ENCODE data around the gene NOTUM.
"Not testable (repeated sequence)": the region's sequence is repeated elsewhere in the genome, so short reads cannot be mapped to it uniquely, and the experiment has no call there.

Gene NOTUM

DNA sequence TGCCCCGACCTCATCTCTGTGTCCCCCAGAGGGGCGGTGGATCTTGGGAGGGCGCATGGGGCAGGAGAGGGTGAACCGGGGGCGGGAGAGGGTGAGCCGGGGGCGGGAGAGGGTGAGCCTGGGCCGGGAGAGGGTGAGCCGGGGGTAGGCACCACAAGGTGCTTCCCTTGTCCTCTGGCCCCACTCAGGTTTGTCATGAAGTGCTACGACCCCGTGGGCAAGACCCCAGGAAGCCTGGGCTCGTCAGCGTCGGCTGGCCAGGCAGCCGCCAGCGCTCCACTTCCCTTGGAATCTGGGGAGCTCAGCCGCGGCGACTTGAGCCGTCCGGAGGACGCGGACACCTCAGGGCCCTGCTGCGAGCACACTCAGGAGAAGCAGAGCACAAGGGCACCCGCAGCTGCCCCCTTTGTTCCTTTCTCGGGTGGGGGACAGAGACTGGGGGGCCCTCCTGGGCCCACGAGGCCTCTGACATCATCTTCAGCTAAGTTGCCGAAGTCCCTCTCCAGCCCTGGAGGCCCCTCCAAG is 35.3 kb upstream of the NOTUM start:
- no peak for DNase-seq

DNA sequence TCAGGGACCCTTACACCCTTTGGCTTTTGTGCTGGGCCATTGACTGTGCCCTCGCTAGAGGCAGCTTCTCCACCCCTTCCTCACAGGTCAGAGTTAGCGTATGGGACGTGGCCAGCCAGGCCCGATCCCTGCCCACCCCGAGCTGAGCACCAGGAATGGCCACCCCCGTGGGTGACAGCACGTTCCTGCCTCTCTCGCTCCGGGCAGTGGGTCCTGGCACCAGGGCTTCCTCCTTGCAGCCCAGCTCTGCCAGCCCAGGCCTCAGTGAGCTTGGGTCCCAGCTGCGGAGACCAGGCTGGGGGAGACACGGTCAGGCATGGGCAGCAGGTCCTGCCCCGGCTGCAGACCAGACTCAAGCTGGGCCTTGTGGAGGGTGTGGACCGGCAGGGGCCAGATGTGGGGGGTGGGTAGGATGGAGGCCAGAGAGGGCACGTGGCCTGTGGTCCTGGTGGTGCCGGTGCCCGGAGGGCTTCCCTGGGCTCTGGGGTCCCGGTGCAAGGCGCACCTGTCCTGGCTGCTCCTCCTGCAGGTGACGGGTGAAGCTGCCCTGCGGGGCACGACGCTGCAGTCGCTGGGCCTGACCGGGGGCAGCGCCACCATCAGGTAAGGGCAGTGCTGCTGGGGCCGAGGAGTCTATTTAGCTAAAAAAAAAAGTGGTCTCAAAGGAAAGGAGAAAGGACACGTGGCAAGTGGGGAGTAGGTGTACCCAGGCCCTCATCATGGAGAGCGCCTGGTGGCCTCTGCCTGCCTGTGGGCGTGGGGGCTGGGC is 34.7 kb upstream of the NOTUM start:
- DNase-seq, result no peak

DNA sequence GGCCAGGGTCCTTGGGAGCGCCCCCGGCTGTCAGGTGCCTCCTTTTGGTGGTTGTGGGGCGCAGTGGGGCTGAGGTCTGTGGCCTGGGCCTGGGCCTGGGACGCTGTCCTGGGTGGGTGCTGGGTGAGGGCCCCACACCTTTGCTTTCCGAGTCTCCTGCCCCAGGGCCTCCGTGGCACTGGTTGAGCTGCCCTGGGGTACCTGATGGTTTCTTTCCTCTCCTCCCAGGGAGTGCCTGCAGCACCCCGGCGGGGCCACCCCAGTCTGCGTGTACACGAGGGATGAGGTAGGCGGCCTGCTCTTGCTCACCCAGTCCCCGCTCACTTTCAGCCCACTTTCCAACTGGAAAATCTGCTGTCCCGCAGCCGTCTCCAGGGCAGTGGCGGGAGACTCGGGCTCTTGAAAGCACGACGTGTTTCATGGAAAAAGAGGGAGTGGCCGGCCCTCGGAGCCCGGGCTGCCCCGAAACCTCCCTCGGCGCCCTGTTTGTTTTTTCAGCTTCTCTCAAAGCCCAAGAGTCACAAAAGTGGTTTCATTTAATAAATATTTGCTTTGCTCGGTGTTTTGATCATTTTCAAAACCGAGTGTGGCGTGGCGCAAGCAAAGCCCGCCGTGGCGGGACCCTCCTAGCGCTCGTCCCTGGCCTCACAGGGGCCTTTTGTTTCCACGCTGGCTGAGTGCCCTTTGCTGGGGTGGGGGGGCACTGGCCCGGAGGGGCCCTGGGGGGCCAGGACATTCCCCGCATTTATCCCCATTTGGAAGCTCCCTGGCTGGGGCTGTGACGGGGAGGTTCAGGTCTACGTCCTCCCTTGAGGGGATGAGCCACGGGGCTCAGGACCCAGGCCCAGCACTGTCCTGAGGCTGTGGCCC is 33.8 kb upstream of the NOTUM start:
- DNase-seq, result no peak

DNA sequence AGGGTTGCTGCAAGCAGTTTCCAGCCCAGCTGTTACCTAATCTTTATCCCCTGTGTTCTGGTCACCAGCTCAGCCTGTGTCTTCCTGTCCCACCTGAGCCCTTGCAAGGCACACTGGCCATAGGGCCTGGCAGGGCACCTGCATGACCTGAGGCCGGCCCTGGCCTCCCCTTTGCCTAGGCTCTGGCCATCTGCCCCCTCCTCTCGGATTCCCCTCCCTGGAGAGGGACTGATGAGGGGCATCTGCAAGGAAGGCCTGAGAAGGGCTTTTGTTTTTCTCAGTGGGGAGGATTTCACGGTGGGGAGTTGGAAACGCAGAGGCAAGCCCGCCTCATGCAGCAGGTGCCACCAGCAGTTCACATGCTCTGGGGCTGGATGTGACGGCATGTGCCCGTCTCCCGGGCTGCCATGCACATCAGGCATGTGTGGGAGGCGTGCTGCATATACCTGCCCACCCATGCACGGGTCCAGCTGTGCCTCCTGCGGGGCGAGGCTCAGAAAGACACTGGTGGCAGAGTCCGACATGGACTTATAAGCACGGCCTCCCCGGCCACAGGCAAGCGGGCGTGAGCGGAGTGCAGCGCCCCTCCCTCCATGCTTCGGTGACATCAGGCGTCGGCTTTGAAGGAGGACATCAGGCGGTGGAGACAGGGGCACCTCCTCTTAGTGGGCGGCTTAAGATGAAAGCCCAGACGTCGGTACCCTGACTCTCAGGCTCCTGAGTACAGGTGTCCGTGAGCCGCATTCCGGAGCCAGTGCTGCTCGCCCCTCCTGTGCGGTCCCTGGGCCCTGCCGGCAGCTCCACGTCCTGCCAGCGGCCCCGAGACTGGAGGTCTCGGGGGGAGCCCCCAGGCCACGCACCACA is 33.0 kb upstream of the NOTUM start:
- no peak for DNase-seq

DNA sequence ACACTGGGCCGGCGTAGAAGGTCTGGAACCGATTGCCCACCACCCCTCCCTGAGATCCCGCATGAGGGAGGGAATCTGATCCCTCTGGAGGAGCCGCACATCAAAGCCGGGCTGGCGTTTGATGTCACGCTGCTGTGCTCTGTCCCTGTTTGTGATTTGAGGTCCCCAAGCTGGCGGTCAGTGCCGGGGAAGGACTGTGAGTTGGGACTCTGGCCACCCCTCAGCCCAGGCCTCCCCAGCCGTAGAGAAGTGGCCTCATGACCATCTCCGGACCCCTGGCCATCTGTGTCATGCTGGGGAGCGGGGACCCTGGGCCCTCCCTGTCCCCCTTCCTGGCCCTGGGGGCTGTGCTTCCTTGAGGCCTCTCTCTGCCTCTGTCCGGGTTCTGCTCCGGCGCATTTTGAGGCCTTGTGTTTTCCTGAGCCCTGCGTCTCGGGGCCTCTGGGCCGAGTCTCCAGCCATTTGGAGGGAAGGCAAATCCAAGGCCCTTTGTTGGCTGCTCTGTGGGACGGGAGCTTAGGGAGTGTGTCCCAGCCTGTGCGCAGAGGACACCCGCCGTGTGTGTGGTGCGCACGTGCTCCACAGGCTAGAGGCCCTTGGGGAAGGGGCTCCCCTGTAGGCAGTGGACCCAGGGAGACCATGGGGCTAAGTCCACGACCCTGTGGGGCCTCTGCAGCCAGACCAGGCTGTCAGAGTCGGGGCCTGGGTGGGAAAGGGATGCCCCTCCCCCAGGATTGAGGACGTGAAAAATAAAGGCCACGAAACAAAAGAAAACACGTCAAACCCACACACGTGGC is 31.5 kb upstream of the NOTUM start:
- no peak for DNase-seq

DNA sequence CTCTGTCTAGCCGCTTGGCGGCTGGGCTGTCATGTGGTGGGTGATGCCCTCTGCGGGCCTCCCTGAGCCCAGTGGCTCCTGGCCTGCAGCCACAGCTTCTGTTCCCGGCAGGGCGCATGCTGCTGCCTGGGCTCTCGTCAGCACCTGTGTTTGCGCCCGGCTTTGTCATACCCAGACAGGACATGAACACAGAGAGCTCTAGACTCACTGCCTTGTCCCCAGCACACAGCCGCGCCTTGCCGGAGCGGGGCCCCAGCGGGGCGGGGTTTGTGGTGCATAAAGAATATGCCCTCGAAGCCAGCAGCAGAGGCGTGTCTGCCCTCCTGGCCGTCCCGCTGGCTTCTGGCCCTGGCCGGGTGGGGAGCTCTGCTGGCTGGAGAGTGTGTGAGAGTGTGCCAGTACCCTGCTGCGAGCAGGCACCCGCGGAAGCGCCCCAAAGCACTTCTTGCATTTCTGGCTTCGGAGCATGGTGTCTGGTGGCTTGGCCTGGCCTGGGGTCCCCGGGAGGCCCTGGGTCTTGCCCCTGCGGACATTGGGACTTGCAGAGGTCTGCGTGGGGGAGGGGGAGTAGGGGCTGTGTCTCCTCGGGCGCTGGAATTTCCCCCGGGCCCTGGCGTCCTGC is 30.8 kb upstream of the NOTUM start:
- DNase-seq, result no peak

DNA sequence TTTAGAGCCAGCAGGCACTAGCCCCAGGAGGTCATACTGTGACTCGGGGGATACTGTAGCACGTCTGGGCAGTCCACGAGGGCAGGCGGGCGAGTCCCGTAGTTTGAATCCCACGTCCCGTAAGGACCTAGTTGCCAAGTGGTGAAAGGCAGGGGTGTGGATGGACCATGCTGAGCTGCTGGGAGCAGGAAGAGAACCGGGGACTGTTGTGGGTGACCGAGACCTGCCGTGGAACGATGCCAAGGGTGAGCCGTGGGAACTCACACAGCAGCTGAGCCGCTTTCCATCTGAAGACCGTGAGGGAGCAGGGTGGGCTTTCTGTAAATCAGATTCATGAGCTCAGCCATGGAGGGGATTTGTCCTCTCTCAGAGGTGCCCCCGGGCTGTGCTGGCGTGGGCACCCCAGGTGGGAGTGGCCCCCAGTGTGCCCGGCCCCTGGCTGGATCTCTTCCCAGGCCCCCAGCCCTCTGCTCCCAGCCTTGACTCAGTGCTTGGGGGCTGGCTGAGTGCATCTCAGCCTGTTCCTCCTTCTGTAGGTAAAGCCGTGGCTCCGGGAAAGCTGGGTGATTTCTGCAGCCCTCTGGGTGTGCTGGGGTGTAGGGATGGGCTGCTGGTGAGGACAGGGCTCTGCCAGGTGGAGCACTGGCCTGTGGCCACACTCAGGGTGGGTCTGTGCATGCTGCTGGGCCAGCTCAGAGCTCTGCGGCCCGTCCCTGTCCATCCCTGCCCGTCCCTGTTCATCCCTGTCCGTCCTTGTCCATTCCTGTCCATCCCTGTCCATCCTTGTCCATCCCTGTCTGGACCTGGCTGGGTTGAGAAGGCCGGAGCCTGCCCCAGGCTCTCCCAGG is 30.1 kb upstream of the NOTUM start:
- no peak for DNase-seq

DNA sequence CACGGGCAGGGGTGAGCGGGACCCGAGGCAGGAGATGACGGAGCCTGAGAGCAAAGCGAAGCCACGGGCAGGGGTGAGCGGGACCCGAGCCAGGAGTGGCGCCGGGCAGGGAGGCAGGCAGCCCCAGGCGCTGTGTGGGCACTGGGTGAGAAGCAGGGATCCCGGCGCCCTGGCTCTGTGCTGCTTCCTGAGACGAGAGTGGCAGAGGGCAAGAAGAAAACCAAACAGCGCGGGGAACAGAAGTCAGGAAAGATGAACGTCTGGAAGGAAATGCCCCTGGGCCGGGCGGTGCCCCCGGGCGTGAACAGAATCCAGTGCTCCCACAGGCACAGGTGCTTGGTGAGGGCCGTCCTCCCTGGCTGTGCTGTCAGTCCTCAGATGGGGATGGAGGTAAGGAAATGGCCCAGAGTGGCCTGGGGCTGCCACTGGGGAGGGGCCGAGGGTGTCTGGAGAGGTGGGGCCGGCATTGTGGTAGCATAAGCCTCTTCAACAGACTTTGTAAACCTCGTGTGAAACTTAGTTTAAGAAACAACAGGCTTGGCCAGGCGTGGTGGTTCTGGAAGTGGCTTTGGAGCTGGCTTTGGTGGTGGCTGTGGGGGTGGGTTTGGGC is 26.3 kb upstream of the NOTUM start:
- DNase-seq, result no peak

DNA sequence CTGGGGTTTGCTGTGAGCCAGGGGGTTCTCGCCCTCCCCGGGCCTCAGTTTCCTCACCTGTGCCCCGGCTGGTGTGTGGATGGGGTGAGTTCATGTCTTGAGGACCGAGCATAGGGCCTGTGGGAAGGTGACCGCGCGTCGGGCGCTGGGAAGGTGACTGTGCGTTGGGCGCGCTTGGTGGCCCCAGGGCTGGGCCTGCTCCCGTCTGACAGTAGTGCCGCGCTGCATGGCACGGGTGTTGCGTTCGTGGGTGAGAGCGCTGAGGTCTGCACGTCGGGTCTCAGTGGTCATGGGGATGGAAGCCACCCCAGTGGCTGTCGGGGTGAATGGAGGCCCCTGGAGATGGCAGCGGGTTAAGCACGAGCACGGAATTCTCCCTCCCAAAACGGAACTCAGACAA is 25.6 kb upstream of the NOTUM start:
- no peak for DNase-seq

DNA sequence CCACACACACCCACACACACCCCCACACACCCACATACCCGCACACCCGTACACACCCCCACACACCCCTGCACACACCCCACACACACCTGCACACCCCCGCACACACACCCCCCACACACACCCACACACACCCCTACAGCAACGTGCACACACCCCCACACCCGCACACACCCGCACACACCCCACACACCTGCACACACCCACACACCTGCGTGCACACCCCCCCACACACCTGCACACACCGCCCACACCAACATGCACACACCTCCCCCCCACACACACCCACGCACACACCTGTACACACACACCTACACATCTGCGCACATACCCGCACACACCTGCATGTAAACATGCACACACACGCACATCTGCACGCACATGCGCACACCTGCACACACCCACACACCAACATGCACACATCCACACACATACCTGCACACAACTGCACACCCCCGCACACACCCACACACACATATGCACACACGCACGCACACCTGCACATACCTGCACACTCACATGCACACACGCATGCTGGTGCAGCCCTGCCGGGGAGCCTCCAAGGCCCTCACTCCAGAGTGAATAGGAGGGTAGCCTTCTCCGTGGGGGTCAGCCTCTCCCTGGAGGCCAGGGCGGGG is 23.9 kb upstream of the NOTUM start:
- no peak for DNase-seq

DNA sequence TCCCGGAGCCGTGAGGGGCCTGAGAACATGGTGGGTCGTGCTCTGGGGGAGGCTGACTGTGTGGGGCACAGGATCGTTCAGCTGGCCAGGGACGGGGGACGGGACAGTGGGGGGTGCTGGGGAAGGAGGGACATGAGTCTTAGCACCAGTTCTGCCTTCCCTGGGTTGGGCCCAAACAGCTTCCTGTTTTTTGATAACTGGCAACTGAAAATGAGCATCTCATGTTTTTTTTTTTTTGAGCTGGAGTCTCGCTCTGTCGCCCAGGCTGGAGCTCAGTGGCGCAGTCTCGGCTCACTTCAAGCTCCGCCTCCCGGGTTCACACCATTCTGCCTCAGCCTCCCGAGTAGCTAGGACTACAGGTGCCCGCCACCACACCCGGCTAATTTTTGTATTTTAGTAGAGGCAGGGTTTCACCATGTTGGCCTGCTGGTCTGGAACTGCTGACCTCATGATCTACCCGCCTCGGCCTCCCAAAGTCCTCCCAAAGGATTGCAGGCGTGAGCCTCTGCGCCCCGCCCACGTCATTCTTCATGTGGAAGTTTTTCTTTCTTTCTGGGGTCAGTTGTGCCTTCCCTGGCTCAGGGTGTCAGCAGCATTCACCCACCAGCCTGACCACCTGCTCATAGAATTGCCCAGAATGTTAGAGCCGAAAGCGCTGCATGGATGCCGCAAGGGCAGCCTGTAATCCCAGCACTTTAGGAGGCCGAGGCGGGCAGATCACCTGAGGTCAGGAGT is 22.8 kb upstream of the NOTUM start:
- no peak for DNase-seq

DNA sequence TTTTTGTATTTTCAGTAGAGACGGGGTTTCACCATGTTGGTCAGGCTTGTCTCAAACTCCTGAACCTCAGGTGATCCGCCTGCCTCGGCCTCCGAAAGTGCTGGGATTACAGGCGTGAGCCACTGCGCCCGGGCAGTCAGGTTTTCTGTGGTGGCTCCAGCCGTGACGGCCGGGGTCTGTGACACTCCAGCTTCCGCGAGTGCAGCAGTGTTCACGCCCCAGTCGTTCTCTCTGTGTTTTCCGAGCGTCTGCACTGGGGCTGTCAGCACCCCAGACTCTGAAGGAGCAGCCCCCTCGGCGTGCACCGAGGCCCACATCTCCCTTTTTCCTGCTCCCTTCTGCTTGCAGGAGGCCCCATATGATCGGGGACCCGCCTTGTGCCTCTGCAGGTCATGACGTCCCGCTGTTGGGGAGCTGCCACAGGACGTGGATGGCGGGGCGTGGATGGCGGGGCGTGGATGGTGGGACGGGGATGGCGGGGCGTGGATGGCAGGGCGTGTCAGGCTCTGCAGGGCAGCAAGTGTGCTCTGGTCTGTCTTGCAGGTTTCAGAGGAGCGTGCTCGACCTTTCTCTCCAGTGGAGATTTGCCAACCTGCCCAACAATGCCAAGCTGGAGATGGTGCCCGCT is 22.1 kb upstream of the NOTUM start:
- no peak for DNase-seq

DNA sequence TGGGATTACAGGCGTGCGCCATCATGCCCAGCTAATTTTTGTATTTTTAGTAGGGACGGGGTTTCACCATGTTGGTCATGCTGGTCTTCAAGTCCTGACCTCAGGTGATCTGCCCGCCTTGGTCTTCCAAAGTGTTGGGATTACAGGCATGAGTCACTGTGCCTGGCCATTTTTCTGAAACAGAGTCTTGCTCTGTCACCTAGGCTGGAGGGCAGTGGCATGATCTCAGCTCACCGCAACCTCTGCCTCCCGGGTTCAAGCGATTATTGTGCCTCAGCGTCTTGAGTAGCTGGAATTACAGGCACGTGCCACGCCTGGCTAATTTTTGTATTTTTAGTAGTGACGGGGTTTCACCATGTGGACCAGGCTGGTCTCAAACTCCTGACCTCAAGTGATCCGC is 20.5 kb upstream of the NOTUM start:
- not testable (repeated sequence) for DNase-seq

DNA sequence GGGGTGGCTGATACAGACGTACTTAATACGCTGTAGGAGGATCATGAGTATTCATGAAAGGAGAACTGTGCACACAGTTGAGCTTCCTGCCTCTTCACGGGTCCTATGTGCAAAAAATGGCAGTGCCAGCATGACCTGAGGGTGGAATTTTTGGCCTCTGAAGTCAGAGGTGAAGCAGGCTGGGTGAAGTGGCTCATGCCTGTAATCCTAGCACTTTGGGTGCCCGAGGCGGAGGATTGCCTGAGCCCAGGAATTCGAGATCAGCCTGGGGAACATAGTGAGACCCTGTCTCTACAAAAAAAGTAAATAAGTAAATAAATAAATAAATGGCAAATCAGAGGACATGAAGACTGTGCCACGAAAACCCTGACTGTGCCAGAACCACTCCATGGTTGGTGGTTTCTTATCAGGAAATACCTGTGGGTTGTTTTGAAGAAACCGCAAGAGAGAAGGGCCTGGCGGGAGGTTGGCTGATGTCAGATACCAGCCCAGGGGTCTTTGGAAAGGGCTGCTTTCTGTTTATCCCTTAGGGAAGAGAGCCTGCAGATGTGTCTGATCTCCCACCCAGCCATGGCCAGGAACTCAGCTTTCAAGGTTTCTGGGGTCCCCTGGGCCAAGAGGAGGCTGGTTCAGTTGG is 19.8 kb upstream of the NOTUM start:
- DNase-seq, result no peak

DNA sequence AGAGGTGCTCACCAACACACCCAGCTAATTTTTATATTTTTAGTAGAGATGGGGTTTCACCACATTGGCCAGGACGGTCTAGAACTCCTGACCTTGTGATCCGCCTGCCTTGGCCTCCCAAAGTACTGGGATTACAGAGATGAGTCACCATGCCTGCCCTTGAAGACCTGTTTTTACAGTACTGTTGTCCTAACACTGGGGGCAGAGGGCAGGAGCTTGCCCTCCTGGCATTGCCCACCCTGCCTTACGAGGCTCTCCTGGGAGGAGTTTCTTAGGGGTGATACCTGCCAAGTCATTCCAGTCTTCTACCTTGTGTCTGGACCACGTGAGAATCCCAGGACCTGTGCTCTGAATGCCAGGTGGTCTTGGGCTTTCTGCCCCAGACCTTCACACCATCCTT is 19.1 kb upstream of the NOTUM start:
- DNase-seq, result no peak

DNA sequence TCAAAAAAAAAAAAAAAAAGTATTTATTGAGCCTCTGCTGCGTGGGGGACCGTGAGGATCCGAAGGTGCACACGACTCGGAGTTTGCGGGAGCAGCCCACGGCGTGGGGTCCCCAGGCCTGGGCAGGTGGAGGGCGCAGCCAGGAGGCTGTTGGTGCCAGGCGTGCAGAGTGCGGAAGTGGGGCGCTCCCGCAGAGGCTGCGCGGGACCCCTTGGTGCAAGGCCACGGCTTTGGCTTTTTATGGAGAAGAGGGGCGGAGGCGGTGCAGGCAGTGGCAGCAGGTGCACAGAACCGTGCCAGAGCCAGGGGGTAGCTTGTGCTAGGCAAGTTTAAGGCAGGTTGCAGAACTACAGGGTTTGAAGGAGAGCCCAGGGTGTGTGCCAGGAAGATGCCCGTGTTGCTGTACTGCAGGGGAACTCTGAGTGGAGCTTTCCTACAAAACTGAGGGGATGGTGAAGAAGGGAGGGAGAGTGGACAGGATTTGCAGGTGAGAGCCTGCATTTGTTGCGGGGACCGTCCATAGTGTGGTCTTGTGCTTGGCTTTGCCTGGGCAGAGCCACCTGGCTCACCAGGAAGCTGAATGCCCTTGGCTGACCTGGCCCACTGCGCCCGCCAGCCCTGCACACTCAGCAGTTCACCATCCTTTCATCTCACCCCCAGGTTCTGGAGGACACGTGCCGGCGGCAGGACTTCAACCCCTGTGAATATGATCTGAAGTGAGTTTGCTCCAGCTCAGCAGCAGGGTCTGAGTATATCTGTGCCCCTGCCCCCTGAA is 17.7 kb upstream of the NOTUM start:
- no peak for DNase-seq

DNA sequence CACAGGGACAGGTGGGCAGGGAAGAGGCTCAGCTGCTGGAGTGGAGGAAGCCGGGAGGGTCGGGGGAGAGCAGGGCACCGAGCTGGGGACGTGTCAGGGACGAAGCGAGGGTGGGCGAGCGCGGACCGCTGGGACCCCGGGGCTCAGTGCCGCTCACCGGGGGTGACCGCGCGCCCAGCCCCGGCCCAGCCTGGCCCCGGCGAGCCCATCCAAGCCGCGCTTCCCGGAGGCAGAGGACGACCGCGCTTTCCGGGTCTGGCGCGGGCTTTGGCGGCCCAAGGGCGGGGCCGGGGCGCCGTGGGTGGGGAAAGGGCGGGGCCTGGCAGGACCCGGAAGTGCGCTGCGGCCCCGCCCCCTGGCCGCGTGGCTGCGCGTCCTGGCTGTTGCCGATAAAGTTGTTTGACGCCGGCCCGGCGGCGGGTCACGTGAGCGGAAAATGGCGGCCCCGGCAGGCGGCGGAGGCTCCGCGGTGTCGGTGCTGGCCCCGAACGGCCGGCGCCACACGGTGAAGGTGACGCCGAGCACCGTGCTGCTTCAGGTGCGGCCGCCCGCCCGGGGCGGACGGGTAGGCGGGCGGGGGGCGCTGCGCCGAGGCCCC is 16.3 kb upstream of the NOTUM start, which contains the start of gene ASPSCR1:
Gene ASPSCR1 (plus strand): TSS at position 419 of the 598 bp plus-strand sequence. CDS start 18 bp downstream, at position 437.
- peak; percentile 91 for DNase-seq
